AG04450 (cell line): ENCODE measurements around the gene LVRN. TPM values are rescaled to one million over a fixed set of nuclear protein-coding genes. Genes with fewer than 3 reads are reported as not detected.
"Not testable (repeated sequence)": the region's sequence is repeated elsewhere in the genome, so short reads cannot be mapped to it uniquely, and the experiment has no call there.

Source experiments
- CTCF ChIA-PET: fragments of 300-600, 350-600 bp; formaldehyde crosslinking; extraction: SDS; loops from one replicate; lab custom pipeline; 2022; ENCODE audit warnings: antibody characterized with exemption, inconsistent platforms; lab: Charles Lee
- POLR2A ChIA-PET: fragments of 350-600 bp; formaldehyde crosslinking; extraction: SDS; loops from one replicate; lab custom pipeline; 2021; ENCODE audit warnings: antibody characterized with exemption, inconsistent platforms; lab: Yijun Ruan, JAX
- DNase-seq: peaks from one replicate; pipeline ENCODE4 v3.0.0-alpha.2; 2011; ENCODE audit warnings: low read depth, low spot score
- H3K27ac ChIP-seq: one replicate; pipeline ENCODE4 v1.5.1; 2012; ENCODE audit warnings: low read depth, low read length, control low read depth
- H3K27me3 ChIP-seq: one replicate; pipeline ENCODE4 v1.6.0; 2012; ENCODE audit warnings: low read length; ENCODE audit not compliant: control insufficient read depth, insufficient read depth
- H3K4me3 ChIP-seq: 2 replicates; pipeline ENCODE4 v1.5.1; 2011; ENCODE audit warnings: mild to moderate bottlenecking, low read depth, low read length, control low read depth
- H3K9me3 ChIP-seq: 2 replicates; pipeline ENCODE4 v1.5.1; 2012; ENCODE audit warnings: low read length; ENCODE audit not compliant: control insufficient read depth, insufficient read depth
- CTCF ChIP-seq: IDR thresholded peaks from 2 replicates; pipeline ENCODE4 v1.5.1; 2011; ENCODE audit warnings: low read depth, low read length, control low read depth, inconsistent platforms
- polyA minus RNA-seq: library from RNA; depleted of rRNA, polyadenylated mRNA; stranded (reverse); fragments of >200 nt; gene quantifications from 2 replicates; pipeline ENCODE4 v1.2.3, GENCODE V29; 2011; rRNA and poly(A)+ RNA removed
- polyA plus RNA-seq: library from polyadenylated mRNA; depleted of rRNA; stranded (reverse); fragments of >200 nt; gene quantifications from 2 replicates; pipeline ENCODE4 v1.2.3, GENCODE V29; 2011; rRNA removed

Gene LVRN
- polyA plus RNA-seq (0.22 and 0.53 TPM in 2 replicates), polyA minus RNA-seq (0.22 and 0.23 TPM in 2 replicates)

GRCh38 chr5:115962239-115962564, at the start of gene LVRN:
Gene LVRN, plus strand, starts transcription at chr5:115962475. Its CDS starts 143 bp downstream, at chr5:115962618.
- POLR2A ChIA-PET = interaction anchor here (2.1 kb wide), 1 partner anchor 17 kb away, joined by 7 read pairs; no protein-coding TSS in a partner anchor
- Histone ChIP-seq H3K27ac (no peak within 1 kb of the TSS), H3K9me3 (peaks cover 10% of the 10 kb centered on the region; the same call in 1 of the 2 replicates), H3K27me3 (peaks cover 21% of the 10 kb centered on the region), H3K4me3 (peak within 1 kb of the TSS; percentile 40)
- no peak for DNase-seq
- CTCF ChIA-PET = interaction anchor here (0.9 to 1.3 kb wide), 2 partner anchors 10 to 21 kb away, joined by 3 to 4 read pairs; no protein-coding TSS in a partner anchor
- TF ChIP-seq CTCF = no peak

GRCh38 chr5:115913623-115914400, 48.5 kb upstream of the LVRN start:
- H3K27me3 ChIP-seq, DNase-seq, H3K9me3 ChIP-seq, H3K27ac ChIP-seq, POLR2A ChIA-PET, H3K4me3 ChIP-seq: not testable (repeated sequence)
- CTCF ChIA-PET = interaction anchor here (0.9 kb wide), 1 partner anchor 13 kb away, joined by 3 read pairs; no protein-coding TSS in a partner anchor

- no peak for TF ChIP-seq CTCF
- Histone ChIP-seq H3K4me3 (no peak overlapping the region), H3K9me3 (no peaks in the 10 kb centered on the region), H3K27ac (no peak overlapping the region), H3K27me3 (no peaks in the 10 kb centered on the region)
- POLR2A ChIA-PET = interaction anchor here (0.5 kb wide), 1 partner anchor 21 kb away, joined by 4 read pairs; no protein-coding TSS in a partner anchor
- CTCF ChIA-PET = no interaction called here
- DNase-seq = no peak
Observed at GRCh38 chr5:115920171-115920725, 42.0 kb upstream of the LVRN start.

- H3K9me3 ChIP-seq, DNase-seq, H3K4me3 ChIP-seq, POLR2A ChIA-PET, H3K27ac ChIP-seq, H3K27me3 ChIP-seq: not testable (repeated sequence)
- CTCF ChIA-PET = interaction anchor here (1.6 kb wide), 1 partner anchor 139 kb away, joined by 3 read pairs; no protein-coding TSS in a partner anchor
Observed at GRCh38 chr5:115928578-115929407, 33.5 kb upstream of the LVRN start.

- H3K9me3 ChIP-seq, POLR2A ChIA-PET, CTCF ChIA-PET, DNase-seq, H3K27me3 ChIP-seq, H3K4me3 ChIP-seq, H3K27ac ChIP-seq: not testable (repeated sequence)
Observed at GRCh38 chr5:115930171-115930570, 32.1 kb upstream of the LVRN start.

- Histone ChIP-seq H3K4me3 (no peak overlapping the region), H3K27me3 (no peaks in the 10 kb centered on the region), H3K27ac (no peak overlapping the region), H3K9me3 (no peaks in the 10 kb centered on the region)
- ChIA-PET POLR2A (no interaction called here), CTCF (no interaction called here)
- TF ChIP-seq CTCF = no peak
- no peak for DNase-seq
Observed at GRCh38 chr5:115930630-115931337, 31.5 kb upstream of the LVRN start.
